ENCODE data around the gene CNTLN. TPM values are rescaled to one million over a fixed set of nuclear protein-coding genes. Genes with fewer than 3 reads are reported as not detected.

Gene CNTLN, protein sequence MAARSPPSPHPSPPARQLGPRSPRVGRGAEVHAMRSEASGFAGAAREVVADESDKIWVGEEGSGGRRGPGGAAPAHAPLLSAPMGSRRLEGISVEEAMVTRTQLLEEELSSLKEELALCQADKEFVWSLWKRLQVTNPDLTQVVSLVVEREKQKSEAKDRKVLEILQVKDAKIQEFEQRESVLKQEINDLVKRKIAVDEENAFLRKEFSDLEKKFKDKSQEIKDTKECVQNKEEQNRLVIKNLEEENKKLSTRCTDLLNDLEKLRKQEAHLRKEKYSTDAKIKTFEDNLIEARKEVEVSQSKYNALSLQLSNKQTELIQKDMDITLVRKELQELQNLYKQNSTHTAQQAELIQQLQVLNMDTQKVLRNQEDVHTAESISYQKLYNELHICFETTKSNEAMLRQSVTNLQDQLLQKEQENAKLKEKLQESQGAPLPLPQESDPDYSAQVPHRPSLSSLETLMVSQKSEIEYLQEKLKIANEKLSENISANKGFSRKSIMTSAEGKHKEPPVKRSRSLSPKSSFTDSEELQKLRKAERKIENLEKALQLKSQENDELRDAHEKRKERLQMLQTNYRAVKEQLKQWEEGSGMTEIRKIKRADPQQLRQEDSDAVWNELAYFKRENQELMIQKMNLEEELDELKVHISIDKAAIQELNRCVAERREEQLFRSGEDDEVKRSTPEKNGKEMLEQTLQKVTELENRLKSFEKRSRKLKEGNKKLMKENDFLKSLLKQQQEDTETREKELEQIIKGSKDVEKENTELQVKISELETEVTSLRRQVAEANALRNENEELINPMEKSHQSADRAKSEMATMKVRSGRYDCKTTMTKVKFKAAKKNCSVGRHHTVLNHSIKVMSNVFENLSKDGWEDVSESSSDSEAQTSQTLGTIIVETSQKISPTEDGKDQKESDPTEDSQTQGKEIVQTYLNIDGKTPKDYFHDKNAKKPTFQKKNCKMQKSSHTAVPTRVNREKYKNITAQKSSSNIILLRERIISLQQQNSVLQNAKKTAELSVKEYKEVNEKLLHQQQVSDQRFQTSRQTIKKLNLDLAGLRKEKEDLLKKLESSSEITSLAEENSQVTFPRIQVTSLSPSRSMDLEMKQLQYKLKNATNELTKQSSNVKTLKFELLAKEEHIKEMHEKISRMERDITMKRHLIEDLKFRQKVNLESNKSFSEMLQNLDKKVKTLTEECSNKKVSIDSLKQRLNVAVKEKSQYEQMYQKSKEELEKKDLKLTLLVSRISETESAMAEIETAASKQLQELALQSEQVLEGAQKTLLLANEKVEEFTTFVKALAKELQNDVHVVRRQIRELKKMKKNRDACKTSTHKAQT (N-terminal part only)
- 3.9 to 6.5 TPM (median 5.3 TPM) in 5 replicates for total RNA-seq (2022; extraction: Qiagen RNA extraction)

GRCh38 chr9:17134396-17135294 is at the start of gene CNTLN:
CNTLN (plus strand) TSS chr9:17135040; CDS start chr9:17135066, 26 bp downstream.

